Measurements from ENCODE around the gene LOX. TPM values are rescaled to one million over a fixed set of nuclear protein-coding genes. Genes with fewer than 3 reads are reported as not detected.

LOX gene
- polyA plus RNA-seq, 1 donor from 2014 or later, result 0.52 TPM

DNA sequence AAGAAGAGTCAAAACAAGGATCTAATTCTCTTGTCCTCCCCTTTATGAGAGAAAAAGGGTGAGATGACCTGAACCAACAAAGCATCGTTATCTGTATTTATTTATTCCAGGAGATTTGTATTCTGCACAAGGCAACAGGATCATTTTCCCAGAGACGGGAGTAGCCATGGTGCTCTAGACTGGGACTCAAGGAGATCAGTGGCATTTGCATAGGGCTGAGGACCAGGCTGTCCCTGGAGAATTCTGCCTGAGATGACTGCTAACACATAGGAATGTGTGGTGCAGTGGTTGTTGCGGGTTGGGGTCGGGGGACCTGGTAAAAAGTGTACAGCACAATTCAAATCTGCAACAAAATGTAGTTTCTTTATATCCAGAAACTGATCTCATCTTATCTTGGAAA, 29.0 kb upstream of the LOX start:
- TF ChIP-seq MXI1 (conservative IDR thresholded peaks at IDR 0.05; ENCODE audit: poor library complexity, severe bottlenecking) (no peak), TAF1 (IDR thresholded peaks at IDR 0.05; ENCODE audit: low read depth) (no peak), EP300 (conservative IDR thresholded peaks at IDR 0.05; ENCODE audit: poor library complexity, severe bottlenecking) (no peak), EZH2 (IDR thresholded peaks at IDR 0.05; ENCODE audit: borderline replicate concordance, insufficient read depth, low read length, poor library complexity, severe bottlenecking) (no peak), POLR2AphosphoS5 (IDR thresholded peaks at IDR 0.05) (no peak), CTCF (IDR thresholded peaks at IDR 0.05; ENCODE audit: poor library complexity, severe bottlenecking) (no peak), SMC3 (conservative IDR thresholded peaks at IDR 0.05; ENCODE audit: poor library complexity) (no peak), RAD21 (conservative IDR thresholded peaks at IDR 0.05) (no peak)
- TF ChIP-seq, protein P1, sequence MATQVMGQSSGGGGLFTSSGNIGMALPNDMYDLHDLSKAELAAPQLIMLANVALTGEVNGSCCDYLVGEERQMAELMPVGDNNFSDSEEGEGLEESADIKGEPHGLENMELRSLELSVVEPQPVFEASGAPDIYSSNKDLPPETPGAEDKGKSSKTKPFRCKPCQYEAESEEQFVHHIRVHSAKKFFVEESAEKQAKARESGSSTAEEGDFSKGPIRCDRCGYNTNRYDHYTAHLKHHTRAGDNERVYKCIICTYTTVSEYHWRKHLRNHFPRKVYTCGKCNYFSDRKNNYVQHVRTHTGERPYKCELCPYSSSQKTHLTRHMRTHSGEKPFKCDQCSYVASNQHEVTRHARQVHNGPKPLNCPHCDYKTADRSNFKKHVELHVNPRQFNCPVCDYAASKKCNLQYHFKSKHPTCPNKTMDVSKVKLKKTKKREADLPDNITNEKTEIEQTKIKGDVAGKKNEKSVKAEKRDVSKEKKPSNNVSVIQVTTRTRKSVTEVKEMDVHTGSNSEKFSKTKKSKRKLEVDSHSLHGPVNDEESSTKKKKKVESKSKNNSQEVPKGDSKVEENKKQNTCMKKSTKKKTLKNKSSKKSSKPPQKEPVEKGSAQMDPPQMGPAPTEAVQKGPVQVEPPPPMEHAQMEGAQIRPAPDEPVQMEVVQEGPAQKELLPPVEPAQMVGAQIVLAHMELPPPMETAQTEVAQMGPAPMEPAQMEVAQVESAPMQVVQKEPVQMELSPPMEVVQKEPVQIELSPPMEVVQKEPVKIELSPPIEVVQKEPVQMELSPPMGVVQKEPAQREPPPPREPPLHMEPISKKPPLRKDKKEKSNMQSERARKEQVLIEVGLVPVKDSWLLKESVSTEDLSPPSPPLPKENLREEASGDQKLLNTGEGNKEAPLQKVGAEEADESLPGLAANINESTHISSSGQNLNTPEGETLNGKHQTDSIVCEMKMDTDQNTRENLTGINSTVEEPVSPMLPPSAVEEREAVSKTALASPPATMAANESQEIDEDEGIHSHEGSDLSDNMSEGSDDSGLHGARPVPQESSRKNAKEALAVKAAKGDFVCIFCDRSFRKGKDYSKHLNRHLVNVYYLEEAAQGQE (IDR thresholded peaks at IDR 0.05; ENCODE audit: borderline replicate concordance), result no peak
- Histone ChIP-seq H3F3A (ENCODE audit: insufficient read depth, low read length, poor library complexity, severe bottlenecking) (no peaks in the 10 kb centered on the region), H4K20me1 (ENCODE audit: insufficient read depth) (no peaks in the 10 kb centered on the region), H3K4me2 (ENCODE audit: low read length) (no peak overlapping the region), H3K4me3 (ENCODE audit: low read length) (no peak overlapping the region), H3K79me2 (replicated peaks; ENCODE audit: insufficient read depth, low read length) (no peaks in the 10 kb centered on the region), H3K9ac (ENCODE audit: low read length) (no peak overlapping the region), H3K36me3 (ENCODE audit: insufficient read depth, low read length) (no peaks in the 10 kb centered on the region), H3K9me2 (ENCODE audit: insufficient read depth, low read length) (no peaks in the 10 kb centered on the region), H3K27me3 (ENCODE audit: insufficient read depth, low read depth, low read length) (no peaks in the 10 kb centered on the region), H3K9me3 (ENCODE audit: low read length) (no peaks in the 10 kb centered on the region), H3K27ac (ENCODE audit: low read length) (no peak overlapping the region), H2AFZ (ENCODE audit: low read depth, low read length) (no peak overlapping the region)

GRCh38 chr5:122105909-122106308, 27.9 kb upstream of the LOX start:
- Histone ChIP-seq H3K9ac (ENCODE audit: low read length) (no peak overlapping the region), H3K36me3 (ENCODE audit: insufficient read depth, low read length) (no peaks in the 10 kb centered on the region), H3K27me3 (ENCODE audit: insufficient read depth, low read depth, low read length) (no peaks in the 10 kb centered on the region), H3K9me2 (ENCODE audit: insufficient read depth, low read length) (no peaks in the 10 kb centered on the region), H3K4me3 (ENCODE audit: low read length) (no peak overlapping the region), H3K9me3 (ENCODE audit: low read length) (no peaks in the 10 kb centered on the region), H3K27ac (ENCODE audit: low read length) (no peak overlapping the region), H3K79me2 (replicated peaks; ENCODE audit: insufficient read depth, low read length) (no peaks in the 10 kb centered on the region), H3F3A (ENCODE audit: insufficient read depth, low read length, poor library complexity, severe bottlenecking) (no peaks in the 10 kb centered on the region), H4K20me1 (ENCODE audit: insufficient read depth) (no peaks in the 10 kb centered on the region), H2AFZ (ENCODE audit: low read depth, low read length) (no peak overlapping the region), H3K4me2 (ENCODE audit: low read length) (no peak overlapping the region)
- TF ChIP-seq EP300 (conservative IDR thresholded peaks at IDR 0.05; ENCODE audit: poor library complexity, severe bottlenecking), result no peak
- TF ChIP-seq EZH2 (IDR thresholded peaks at IDR 0.05; ENCODE audit: borderline replicate concordance, insufficient read depth, low read length, poor library complexity, severe bottlenecking), result no peak
- TF ChIP-seq, protein P1 (IDR thresholded peaks at IDR 0.05; ENCODE audit: borderline replicate concordance), result no peak
- no peak for TF ChIP-seq CTCF (IDR thresholded peaks at IDR 0.05; ENCODE audit: poor library complexity, severe bottlenecking)
- TF ChIP-seq SMC3 (conservative IDR thresholded peaks at IDR 0.05; ENCODE audit: poor library complexity), result no peak
- no peak for TF ChIP-seq POLR2AphosphoS5 (IDR thresholded peaks at IDR 0.05)
- no peak for TF ChIP-seq RAD21 (conservative IDR thresholded peaks at IDR 0.05)
- no peak for TF ChIP-seq MXI1 (conservative IDR thresholded peaks at IDR 0.05; ENCODE audit: poor library complexity, severe bottlenecking)

Measured in neural cell (in vitro differentiated cells).